Amniotic stem cell (primary cell): Measurements from ENCODE around the gene FBXW2.

Experiments used
- DNase-seq: peaks from one replicate; lab custom pipeline; 2025; lab: John Stamatoyannopoulos, UW

FBXW2 gene

DNA sequence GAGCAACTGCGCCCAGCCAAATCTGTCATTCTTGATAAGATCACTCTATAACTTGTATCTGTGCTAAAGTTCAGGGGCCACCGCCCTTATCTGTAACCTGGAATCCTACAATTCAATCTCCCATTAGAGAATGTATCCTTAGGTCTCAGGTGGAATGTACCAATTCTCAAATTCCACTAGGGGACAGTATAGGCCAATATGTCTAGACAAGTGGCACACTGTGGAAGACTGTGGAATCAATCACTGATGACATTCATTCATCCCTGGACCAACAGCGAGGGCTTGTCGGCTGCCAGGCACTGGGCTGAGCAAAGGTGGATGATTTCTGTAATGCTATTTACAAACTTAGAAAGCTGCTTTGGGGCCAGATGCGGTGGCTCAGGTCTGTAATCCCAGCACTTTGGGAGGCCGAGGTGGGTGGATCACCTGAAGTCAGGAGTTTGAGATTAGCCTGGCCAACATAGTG, 50.2 kb downstream of the FBXW2 start:
- no peak for DNase-seq

- no peak for DNase-seq
Measured at GRCh38 chr9:120741701-120742100, 51.5 kb downstream of the FBXW2 start.

DNA sequence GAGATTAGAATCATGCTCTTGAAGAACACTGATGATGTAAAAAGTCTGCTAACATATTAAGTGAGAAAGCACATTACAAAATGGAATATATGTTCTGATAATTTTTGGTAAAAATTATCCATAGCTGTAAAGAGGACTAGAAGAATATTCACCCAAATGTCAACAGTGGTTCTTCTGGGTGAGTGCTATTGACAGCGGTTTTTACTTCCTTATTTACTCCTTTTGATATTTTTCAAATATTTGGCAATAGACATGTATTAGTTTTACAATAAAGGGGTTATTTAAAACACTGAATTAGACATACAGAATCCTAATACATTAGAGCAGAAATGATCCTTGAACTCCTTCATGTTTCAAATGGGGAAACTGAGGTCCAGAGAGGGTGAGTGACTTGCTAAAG, 52.0 kb downstream of the FBXW2 start:
- no peak for DNase-seq

- DNase-seq = no peak
Measured at GRCh38 chr9:120740132-120740531, 53.1 kb downstream of the FBXW2 start.

DNA sequence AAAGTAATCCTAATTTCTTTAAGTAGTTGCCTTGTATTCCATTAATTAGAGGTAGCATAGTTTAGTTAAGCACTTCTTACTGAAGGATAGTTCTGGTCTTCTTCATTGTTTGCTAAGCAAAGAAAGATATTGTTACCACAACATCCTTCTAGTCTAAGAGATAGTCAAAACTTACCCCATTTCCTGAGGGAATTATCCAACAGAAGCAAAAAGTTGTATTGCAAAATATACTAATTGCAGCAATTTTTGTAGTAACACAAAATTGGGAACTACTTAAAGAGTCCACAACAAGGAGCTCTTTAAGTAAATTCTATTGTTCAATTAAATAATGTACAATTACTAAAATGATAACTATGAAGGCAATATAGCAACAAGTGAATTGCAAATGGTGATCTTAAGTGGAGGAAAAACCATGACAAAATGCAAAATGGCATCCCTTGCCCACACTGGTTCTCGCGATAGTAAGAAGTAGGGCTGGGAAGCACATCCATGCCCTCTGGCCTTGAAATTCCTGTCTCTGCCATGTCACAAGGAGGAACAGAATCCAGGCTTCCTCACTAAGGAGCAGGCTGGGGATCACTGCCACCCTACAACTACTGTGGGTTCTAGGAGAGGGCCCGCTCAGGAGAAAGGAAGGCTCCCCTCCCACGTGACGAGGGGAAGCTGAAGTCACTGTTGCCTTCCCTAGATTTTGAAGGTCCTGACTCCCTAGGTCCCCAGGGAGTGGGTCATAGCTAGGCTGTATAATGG, 55.6 kb downstream of the FBXW2 start:
- DNase-seq = no peak

- no peak for DNase-seq
Measured at GRCh38 chr9:120736881-120737280, 56.3 kb downstream of the FBXW2 start.

GRCh38 chr9:120735415-120736126, 57.6 kb downstream of the FBXW2 start:
- no peak for DNase-seq

DNA sequence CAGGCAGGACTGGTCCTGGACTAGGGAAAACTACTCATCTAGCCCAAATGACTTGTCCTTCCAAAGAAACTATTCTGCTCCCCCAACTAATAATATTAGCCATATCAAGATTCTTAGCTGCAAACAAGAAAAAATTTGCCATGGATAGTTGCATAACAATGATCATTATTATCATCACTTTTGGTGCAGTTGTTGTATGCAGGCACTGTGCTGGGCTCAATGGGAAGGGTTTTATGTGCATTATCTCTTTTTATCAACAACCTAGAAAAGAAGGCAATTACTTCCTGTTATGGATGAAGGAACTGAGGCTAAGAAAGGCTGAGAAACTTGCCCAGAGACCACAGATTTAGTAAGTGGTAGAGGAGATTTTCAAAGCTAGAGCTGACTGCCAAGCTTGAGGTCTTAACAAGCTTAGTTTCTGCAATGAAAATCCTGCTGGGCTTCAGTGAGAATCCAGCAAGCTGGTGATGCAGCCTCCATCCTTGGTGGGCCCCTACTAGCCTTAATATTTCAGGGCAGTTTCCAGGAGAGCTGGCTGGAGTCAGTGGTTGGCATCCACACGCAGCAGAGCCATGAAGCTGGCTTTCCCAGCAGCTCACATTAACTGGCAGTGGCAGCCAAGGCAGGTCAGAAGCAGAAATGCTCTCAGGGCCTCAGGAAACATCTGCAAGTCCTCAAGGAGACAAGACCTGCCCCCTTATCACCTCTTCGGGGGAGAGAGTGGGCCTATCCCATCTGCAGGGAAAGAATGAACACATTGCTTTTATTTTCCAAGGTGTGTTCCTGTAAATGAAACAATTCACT, 58.4 kb downstream of the FBXW2 start:
- DNase-seq = no peak

DNA sequence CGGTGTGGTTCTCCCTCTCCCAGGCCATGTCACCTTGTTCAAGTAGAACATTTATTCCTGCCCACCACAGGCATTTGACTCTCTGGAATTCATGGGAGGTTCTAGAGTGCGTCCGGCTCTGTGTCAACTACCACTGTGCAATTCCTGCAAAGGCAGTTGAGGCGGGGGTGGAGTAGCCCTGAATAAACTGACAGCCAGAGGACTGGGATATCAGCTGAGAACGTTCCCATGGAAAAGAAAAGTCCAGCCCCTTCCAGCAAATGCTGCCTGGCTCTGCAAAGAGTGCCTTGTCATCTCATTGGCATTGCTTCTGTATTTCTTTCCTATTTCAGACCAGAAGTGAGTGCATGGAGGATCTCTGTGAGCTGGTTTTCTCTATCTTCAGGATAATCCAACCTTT, 60.0 kb downstream of the FBXW2 start:
- DNase-seq = peak; percentile 17

DNA sequence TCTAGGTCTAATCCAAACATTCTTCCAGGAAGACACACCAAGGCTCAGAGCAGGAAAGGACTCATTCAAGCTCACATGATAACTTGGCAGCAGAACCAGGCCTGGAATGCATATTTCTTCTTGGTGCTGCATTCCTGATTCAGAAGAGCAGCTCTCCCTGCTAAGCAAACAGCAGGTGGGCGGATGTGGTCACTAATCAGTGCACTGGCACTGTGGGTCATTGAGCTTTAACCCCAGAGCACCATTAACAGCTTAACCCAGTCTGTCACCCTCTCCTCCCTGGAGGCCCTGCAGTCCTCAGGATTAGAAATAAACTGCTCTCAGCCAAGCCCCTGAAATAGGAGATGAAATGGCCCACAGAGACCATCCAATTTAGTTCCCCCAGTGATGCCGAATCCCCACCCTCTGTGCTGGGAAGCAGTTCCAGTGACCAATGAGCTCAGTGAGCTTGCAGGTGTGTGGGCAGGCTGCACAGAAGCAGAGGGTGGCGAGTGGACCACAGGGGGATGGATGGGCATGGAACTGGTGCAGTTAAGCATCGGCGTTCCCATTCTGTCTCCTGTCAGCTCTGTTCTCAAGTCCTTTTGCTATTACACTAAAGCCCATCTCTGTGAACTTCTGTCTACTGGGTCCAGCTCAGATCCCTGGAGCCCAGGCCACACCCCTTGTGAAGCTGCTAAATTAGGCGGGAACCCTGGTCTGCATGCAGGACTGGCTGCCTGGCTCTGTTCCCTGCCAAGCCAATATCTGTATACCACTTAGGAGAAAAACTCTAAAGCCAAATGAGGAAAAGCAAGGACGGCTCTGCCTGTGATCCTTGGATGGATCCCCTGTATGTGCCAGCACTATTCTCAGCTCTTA, 62.3 kb downstream of the FBXW2 start:
- no peak for DNase-seq

- DNase-seq = no peak
Measured at GRCh38 chr9:120729791-120730241, 63.4 kb downstream of the FBXW2 start.

DNA sequence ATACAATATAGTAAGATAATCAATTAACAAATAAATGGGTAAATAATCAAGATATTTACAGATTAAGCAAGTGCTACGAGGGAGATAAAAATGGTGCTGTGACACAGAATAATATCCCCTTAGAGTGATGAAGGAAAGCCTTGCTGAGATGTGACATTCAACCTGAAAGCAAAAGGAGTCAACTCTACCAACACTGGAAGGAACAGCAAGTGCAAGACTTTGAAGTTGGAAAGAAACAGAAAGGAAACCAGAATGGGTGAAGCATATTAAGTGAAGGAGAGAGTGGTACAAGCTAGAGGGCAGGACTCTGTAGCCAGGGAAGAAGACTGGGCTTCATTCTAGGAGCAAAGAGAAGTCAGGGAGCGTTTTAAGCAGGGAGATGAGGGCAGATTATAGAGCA, 66.7 kb downstream of the FBXW2 start:
- no peak for DNase-seq

DNA sequence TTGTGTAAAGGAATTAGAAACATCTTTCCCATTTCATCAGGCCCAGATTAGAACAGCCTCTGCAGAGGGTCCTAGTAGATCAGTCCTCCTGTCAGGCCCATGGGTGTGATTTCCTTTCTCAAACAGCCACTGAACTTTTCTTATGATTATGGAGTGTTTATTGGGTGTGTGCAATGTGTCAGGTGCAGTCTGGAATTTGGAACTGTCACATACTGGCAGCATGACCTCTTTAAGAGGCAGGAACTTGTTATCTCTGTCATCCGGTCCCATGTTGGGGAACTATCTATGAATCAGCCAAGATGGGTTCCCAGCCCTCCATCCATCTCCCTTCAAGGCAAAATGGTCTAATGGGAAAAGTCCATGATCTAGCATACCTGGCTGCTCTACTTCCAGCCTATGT, 67.3 kb downstream of the FBXW2 start:
- DNase-seq = no peak

DNA sequence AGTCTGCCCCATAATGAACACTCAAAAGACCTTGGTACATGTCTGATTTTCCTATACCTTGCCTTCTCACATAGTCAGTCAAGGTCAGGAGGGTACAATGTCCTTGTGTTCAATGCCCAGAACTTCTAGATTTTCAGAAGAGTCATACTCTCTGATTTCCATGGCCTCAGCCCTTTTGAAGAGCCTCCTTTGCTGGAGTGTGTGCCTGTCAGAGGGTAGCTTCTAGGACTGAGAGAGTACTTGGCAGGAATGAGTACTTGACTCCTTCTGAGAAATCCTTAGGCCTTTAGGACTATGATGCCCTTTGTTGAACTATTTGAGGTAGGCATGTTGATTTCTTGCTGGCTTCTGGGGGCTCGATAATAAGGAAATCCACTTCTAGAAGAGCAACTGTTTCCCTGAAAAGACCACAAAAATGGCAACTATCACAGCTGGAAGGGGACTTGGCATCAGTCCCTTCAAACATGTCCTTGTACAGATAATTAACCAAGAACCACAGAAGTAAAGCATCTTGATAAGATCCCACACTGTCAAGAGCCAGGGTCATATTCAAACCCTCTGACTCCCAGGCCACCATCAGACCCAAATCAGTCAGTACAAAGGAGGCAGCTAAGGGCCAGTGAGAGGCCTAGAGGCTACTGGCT, 68.3 kb downstream of the FBXW2 start:
- DNase-seq = no peak

- DNase-seq = no peak
Measured at GRCh38 chr9:120723565-120723964, 69.7 kb downstream of the FBXW2 start.

DNA sequence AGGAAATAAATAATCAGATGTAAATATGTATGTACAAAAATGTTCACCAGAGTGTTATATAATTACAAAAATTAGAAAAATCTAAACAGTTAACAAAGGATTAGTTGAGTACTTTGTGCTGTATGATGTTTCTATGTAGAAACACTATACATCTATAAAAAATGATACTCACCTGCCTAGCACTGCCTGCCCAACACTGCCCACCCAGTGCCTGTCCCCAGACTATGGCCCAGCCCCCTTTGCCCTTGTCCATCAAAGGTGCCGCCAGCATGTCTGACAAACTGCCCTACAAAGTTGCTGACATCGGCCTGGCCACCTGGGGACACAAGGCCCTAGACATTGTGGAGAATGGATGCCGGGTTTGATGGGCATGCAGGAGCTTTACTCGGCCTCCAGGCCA, 72.8 kb downstream of the FBXW2 start:
- no peak for DNase-seq

GRCh38 chr9:120718316-120718715, 74.9 kb downstream of the FBXW2 start:
- DNase-seq = no peak

DNA sequence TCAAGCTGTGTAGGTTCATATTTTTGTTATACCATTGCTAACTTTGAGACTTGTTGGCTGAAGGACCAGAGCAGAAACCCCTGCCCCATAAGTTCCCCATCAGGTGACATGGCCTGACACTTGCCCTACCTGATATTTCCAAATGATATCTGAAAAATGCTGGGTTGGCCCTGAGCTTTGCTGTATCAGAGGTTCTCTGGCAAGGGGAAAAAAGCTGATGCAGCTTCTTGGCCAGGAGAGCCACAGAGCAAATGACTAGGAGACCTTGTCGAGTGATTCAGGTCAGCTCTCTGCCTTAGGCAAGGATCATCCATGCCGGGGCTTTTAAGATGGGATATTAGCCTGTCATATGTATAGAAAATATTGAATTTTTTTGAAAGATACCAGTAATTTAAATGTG, 76.0 kb downstream of the FBXW2 start:
- DNase-seq = no peak

DNA sequence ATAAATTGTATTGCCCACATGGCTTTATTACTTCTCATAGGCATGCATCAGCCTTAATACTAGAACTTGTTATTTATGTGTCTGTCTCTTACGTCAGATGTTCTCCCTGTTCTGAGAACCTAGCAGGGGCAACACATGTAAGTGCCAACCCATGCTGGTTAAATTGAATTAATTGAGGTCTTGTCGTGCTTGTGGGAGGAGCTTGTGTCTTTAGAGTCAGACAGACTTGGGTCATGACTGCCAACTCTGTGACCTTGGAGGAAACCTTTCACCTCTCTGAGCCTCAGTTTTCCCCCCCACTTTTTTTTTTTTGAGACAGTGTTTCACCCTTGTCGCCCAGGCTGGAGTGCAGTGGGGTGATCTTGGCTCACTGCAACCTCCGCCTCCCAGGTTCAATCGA, 76.7 kb downstream of the FBXW2 start:
- DNase-seq = no peak

DNA sequence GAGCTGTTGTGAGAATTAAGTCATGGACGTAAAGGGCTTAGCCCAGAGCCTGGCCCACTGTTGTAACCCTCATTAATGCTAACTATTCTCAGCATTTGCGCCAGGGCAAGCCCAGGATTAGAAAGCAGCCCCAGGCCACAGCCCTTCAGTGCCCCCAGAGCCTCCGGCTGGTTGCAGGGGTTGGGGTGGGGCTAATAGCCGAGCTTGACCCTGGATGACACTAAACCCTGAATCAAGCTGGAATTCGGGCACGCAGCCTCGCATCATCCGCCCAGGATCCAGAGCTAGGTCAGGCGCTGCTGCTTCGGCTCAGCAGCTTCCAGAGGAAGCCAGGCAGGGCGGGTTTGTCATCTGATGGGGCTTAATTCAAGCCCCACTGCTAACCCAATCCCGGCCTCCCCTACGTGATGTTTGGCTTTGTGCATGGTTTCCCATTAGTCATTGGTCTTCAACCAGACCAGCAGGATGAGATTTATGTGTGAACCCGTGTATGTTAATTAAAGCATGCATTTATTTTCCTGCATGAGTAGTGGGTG, 77.8 kb downstream of the FBXW2 start:
- DNase-seq = no peak

DNA sequence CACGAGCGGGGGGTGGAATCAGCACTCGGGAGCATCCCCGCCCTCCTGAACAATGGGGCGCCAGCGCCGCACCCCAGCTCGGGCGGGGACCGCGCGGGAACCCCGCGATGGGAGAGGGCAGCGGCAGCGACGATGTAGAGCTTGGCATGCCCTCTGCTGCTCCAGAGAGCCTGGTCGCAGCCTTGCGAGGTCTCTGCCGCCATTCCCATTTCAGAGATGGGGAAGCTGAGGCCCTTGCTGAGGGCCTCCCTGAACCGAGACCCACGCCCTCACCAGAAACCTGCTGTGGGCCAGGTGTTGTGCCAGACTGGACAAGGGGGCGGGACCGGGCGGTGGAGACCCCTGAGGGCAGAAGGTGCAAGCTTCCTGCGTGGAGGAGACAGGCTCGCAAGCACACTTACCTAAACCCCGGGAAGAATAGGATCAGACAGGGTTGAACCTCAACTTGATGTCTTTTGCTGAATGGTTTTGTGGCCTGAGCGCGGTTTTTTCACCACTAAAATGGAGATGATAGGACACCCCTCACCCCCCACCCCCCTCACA, 78.3 kb downstream of the FBXW2 start:
- no peak for DNase-seq
